A673 (cell line): Measurements from ENCODE around the gene LCN6. TPM values are rescaled to one million over a fixed set of nuclear protein-coding genes. Genes with fewer than 3 reads are reported as not detected.
"Not testable (repeated sequence)": the region's sequence is repeated elsewhere in the genome, so short reads cannot be mapped to it uniquely, and the experiment has no call there.

Source experiments
- BruUV-seq: library from RNA; stranded (reverse); fragments of 400-500 nt; replicated peaks from 2 replicates; lab custom pipeline; 2021; lab: Mats Ljungman, UMichigan
- CTCF ChIA-PET: fragments of 300-600 bp; sonication (Branson Sonifier 250); formaldehyde crosslinking; loops from one replicate; lab custom pipeline; 2022; ENCODE audit warnings: antibody characterized with exemption; lab: Charles Lee
- POLR2A ChIA-PET: fragments of 300-600 bp; sonication (Branson Sonifier 250); formaldehyde crosslinking; loops from one replicate; lab custom pipeline; 2022; ENCODE audit warnings: antibody characterized with exemption; ENCODE audit not compliant: low non-redundant PET; lab: Charles Lee
- DNase-seq: peaks from one replicate; pipeline ENCODE4 v3.0.0-alpha.2; 2015; ENCODE audit warnings: low spot score
- H3K27ac ChIP-seq: fragments of 200-600 bp; sonication (generic); 2 replicates; pipeline ENCODE4 v1.5.1; 2016; ENCODE audit warnings: mixed run types, low read depth, mild to moderate bottlenecking, mixed read lengths, antibody characterized with exemption, low read length; ENCODE audit not compliant: poor library complexity, severe bottlenecking
- H3K27me3 ChIP-seq: fragments of 200-600 bp; sonication (generic); replicated peaks from 2 replicates; pipeline ENCODE4 v1.6.1; 2017; ENCODE audit warnings: mixed run types, low read depth, mild to moderate bottlenecking, mixed read lengths, antibody characterized with exemption, low read length; ENCODE audit not compliant: insufficient read depth, poor library complexity
- H3K36me3 ChIP-seq: fragments of 200-600 bp; sonication (generic); 2 replicates; pipeline ENCODE4 v1.6.1; 2016; ENCODE audit warnings: mixed run types, mild to moderate bottlenecking, mixed read lengths, antibody characterized with exemption, low read length; ENCODE audit not compliant: insufficient read depth, poor library complexity, severe bottlenecking
- H3K4me1 ChIP-seq: fragments of 200-600 bp; sonication (generic); 2 replicates; pipeline ENCODE4 v1.6.1; 2017; ENCODE audit warnings: mixed run types, mild to moderate bottlenecking, mixed read lengths, antibody characterized with exemption, low read length; ENCODE audit not compliant: insufficient read depth, poor library complexity, severe bottlenecking
- H3K4me3 ChIP-seq: fragments of 200-600 bp; sonication (generic); 2 replicates; pipeline ENCODE4 v1.5.1; 2016; ENCODE audit warnings: low read depth, mixed run types, mild to moderate bottlenecking, mixed read lengths, low read length; ENCODE audit not compliant: poor library complexity, severe bottlenecking
- H3K9me3 ChIP-seq: fragments of 200-600 bp; sonication (generic); 2 replicates; pipeline ENCODE4 v1.6.1; 2016; ENCODE audit warnings: mixed run types, low read depth, mild to moderate bottlenecking, mixed read lengths, antibody characterized with exemption, low read length; ENCODE audit not compliant: poor library complexity, severe bottlenecking
- CTCF ChIP-seq: fragments of 300-800, 200-600 bp; sonication (generic); conservative IDR thresholded peaks from 2 replicates; pipeline ENCODE4 v1.5.1; 2017; ENCODE audit warnings: low read depth, mild to moderate bottlenecking, antibody characterized with exemption, low read length, moderate library complexity, mixed read lengths
- EZH2 ChIP-seq: fragments of 200-600 bp; sonication (generic); IDR thresholded peaks from 2 replicates; pipeline ENCODE4 v1.6.1; 2017; ENCODE audit warnings: borderline replicate concordance, low read depth, mild to moderate bottlenecking, mixed read lengths, antibody characterized with exemption, low read length; ENCODE audit not compliant: poor library complexity, severe bottlenecking
- intact Hi-C: fragments of 100-400 bp; cut with micrococcal nuclease; formaldehyde crosslinking; loops from one replicate; pipeline ENCODE4 v1.10.0; 2022; ENCODE audit not compliant: unreplicated experiment
- total RNA-seq: library from RNA; stranded (reverse); gene quantifications from 2 replicates; pipeline ENCODE4 v1.2.3, GENCODE V29; 2021

LCN6 gene
- total RNA-seq, 1 experiment from 2014 or later: not detected

- H3K4me3 ChIP-seq: no peak overlapping the region
- ChIA-PET POLR2A (interaction anchor here (0.6 kb wide), 1 partner anchor 281 kb away, joined by 3 read pairs; the partner anchor contains the start of gene SAPCD2), CTCF (no interaction called here)
- no peak overlapping the region for H3K27ac ChIP-seq
- no peaks in the 10 kb centered on the region for H3K36me3 ChIP-seq
- DNase-seq: no peak
- no TSS peak for BruUV-seq
- H3K4me1 ChIP-seq: peaks cover 16% of the 10 kb centered on the region
- intact Hi-C loops: no loop called here
- no peaks in the 10 kb centered on the region for H3K27me3 ChIP-seq
- TF ChIP-seq EZH2 (no peak), CTCF (no peak)
- H3K9me3 ChIP-seq: no peaks in the 10 kb centered on the region
These were observed 41.2 kb upstream of the LCN6 start for GRCh38 chr9:136789523-136789937.

- H3K27me3 ChIP-seq, H3K27ac ChIP-seq, CTCF ChIA-PET, H3K4me3 ChIP-seq, BruUV-seq, H3K36me3 ChIP-seq, DNase-seq, intact Hi-C loops, H3K9me3 ChIP-seq: not testable (repeated sequence)
- peaks cover 16% of the 10 kb centered on the region for H3K4me1 ChIP-seq
- POLR2A ChIA-PET: interaction anchor here (0.6 kb wide), 1 partner anchor 282 kb away, joined by 3 read pairs; the partner anchor contains the start of gene SAPCD2
These were observed 40.6 kb upstream of the LCN6 start for GRCh38 chr9:136788644-136789522.

GRCh38 chr9:136787690-136788400 lies 39.5 kb upstream of the LCN6 start:
- no peak for TF ChIP-seq EZH2
- TF ChIP-seq CTCF: peak; percentile 85
- intact Hi-C loops: loop anchor here (1.0 kb wide), 1 partner anchor 247 kb away; no protein-coding TSS in a partner anchor
- POLR2A ChIA-PET: no interaction called here
- peak; percentile 82 for DNase-seq
- H3K4me1 ChIP-seq: peaks cover 16% of the 10 kb centered on the region
- CTCF ChIA-PET: no interaction called here
- H3K36me3 ChIP-seq: no peaks in the 10 kb centered on the region
- no peaks in the 10 kb centered on the region for H3K9me3 ChIP-seq
- no TSS peak for BruUV-seq
- H3K27me3 ChIP-seq: no peaks in the 10 kb centered on the region
- H3K27ac ChIP-seq: no peak overlapping the region
- H3K4me3 ChIP-seq: no peak overlapping the region

- H3K4me1 ChIP-seq: peaks cover 11% of the 10 kb centered on the region
- intact Hi-C loops: loop anchor here (1.0 kb wide), 1 partner anchor 248 kb away; no protein-coding TSS in a partner anchor
- DNase-seq, H3K36me3 ChIP-seq, BruUV-seq, H3K4me3 ChIP-seq, POLR2A ChIA-PET, H3K9me3 ChIP-seq, H3K27me3 ChIP-seq, H3K27ac ChIP-seq: not testable (repeated sequence)
- CTCF ChIA-PET: interaction anchor here (1.2 kb wide), 2 partner anchors 23 to 248 kb away, joined by 3 to 5 read pairs; partner anchors contain the start of gene LCN15
These were observed 38.7 kb upstream of the LCN6 start for GRCh38 chr9:136786983-136787382.
